ENCODE results near the gene CHMP4B. TPM values are rescaled to one million over a fixed set of nuclear protein-coding genes. Genes with fewer than 3 reads are reported as not detected.

The CHMP4B gene, protein sequence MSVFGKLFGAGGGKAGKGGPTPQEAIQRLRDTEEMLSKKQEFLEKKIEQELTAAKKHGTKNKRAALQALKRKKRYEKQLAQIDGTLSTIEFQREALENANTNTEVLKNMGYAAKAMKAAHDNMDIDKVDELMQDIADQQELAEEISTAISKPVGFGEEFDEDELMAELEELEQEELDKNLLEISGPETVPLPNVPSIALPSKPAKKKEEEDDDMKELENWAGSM
- polyA plus RNA-seq (2011; rRNA removed) (75.8 and 81.3 TPM in 2 replicates), polyA plus RNA-seq (2017; fragmentation: RNase III; extraction: RNeasy Plus Mini Kit Qiagen cat#74134 plus additional on column Dnase treatment) (104 to 108 TPM (median 107 TPM) in 3 replicates), polyA minus RNA-seq (2011; rRNA and poly(A)+ RNA removed) (19.8 and 25.1 TPM in 2 replicates)
- polyA plus RNA-seq (2012; cell fraction: cytosol; rRNA removed) = 88.5 and 97.4 TPM in 2 replicates
- 21.4 and 32.9 TPM in 2 replicates for polyA plus RNA-seq (2012; cell fraction: nucleus; rRNA removed)

DNA sequence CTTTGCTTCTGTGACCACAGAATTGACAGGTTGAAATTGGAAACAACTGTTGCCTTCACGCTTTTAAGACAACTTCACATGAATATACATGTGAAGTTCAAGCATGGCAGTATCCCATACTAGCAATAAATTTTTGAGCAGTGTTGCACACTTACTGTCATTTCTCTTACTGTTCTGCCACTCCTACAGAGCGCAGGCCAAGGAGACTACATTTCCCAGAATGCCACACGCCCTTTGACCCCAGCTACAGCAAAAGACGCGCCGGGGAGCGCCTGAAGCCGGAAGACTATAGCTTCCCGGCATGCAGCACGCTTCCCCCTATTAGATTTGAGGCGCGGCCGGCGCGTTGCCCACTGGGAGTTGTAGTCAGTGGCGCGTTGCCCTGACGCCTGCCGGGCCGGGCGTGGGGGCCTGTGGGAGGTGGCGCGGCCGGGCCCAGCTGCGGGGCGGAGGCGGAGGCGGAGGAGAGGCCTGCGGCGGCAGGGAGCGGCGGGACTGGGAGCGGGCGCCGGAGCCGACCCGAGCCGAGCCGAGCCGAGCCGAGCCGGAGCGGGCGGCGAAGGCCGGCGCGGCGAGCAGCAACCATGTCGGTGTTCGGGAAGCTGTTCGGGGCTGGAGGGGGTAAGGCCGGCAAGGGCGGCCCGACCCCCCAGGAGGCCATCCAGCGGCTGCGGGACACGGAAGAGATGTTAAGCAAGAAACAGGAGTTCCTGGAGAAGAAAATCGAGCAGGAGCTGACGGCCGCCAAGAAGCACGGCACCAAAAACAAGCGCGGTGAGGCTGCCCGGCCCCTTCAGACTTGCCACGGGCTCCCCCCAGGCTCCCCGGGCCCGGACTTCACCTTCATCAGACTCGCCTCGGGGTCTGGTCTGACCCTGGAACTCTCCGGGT, at the start of gene CHMP4B:
Gene CHMP4B (plus strand): TSS at position 464 of the 891 bp plus-strand sequence. CDS start 121 bp downstream, at position 585.
- no peaks in the 10 kb centered on the region for H3K9me3 ChIP-seq
- POLR2A ChIA-PET = interaction anchor here (0.6 to 3.5 kb wide), 6 partner anchors 9 to 321 kb away, joined by 4 to 14 read pairs (median 4); partner anchors contain the start of genes CBFA2T2, EIF2S2, RALY and ZNF341

More for the DNA sequence above, at the start of gene CHMP4B:
- TF ChIP-seq RCOR1 (IDR thresholded peaks at IDR 0.05; ENCODE audit: low read depth, low read length) = no peak
- TF ChIP-seq, protein P1, sequence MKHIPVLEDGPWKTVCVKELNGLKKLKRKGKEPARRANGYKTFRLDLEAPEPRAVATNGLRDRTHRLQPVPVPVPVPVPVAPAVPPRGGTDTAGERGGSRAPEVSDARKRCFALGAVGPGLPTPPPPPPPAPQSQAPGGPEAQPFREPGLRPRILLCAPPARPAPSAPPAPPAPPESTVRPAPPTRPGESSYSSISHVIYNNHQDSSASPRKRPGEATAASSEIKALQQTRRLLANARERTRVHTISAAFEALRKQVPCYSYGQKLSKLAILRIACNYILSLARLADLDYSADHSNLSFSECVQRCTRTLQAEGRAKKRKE (CRISPR knock-in tag; IDR thresholded peaks at IDR 0.05; ENCODE audit: low read depth) = no peak
- TF ChIP-seq FOSL2 (IDR thresholded peaks at IDR 0.05) = no peak
- peak; percentile 29; the same call in 1 of the 2 replicates for TF ChIP-seq FOSL2 (CRISPR knock-in tag; IDR thresholded peaks at IDR 0.05)
- TF ChIP-seq, protein P2, sequence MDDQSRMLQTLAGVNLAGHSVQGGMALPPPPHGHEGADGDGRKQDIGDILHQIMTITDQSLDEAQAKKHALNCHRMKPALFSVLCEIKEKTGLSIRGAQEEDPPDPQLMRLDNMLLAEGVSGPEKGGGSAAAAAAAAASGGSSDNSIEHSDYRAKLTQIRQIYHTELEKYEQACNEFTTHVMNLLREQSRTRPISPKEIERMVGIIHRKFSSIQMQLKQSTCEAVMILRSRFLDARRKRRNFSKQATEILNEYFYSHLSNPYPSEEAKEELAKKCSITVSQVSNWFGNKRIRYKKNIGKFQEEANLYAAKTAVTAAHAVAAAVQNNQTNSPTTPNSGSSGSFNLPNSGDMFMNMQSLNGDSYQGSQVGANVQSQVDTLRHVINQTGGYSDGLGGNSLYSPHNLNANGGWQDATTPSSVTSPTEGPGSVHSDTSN (IDR thresholded peaks at IDR 0.05) = 0 out of 2 replicates have a peak, but pooled peaks have one; percentile 51
- TF ChIP-seq, protein P3, sequence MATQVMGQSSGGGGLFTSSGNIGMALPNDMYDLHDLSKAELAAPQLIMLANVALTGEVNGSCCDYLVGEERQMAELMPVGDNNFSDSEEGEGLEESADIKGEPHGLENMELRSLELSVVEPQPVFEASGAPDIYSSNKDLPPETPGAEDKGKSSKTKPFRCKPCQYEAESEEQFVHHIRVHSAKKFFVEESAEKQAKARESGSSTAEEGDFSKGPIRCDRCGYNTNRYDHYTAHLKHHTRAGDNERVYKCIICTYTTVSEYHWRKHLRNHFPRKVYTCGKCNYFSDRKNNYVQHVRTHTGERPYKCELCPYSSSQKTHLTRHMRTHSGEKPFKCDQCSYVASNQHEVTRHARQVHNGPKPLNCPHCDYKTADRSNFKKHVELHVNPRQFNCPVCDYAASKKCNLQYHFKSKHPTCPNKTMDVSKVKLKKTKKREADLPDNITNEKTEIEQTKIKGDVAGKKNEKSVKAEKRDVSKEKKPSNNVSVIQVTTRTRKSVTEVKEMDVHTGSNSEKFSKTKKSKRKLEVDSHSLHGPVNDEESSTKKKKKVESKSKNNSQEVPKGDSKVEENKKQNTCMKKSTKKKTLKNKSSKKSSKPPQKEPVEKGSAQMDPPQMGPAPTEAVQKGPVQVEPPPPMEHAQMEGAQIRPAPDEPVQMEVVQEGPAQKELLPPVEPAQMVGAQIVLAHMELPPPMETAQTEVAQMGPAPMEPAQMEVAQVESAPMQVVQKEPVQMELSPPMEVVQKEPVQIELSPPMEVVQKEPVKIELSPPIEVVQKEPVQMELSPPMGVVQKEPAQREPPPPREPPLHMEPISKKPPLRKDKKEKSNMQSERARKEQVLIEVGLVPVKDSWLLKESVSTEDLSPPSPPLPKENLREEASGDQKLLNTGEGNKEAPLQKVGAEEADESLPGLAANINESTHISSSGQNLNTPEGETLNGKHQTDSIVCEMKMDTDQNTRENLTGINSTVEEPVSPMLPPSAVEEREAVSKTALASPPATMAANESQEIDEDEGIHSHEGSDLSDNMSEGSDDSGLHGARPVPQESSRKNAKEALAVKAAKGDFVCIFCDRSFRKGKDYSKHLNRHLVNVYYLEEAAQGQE (IDR thresholded peaks at IDR 0.05) = no peak
- TF ChIP-seq CEBPB (IDR thresholded peaks at IDR 0.05) = no peak
- TF ChIP-seq, protein P4, sequence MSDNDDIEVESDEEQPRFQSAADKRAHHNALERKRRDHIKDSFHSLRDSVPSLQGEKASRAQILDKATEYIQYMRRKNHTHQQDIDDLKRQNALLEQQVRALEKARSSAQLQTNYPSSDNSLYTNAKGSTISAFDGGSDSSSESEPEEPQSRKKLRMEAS (IDR thresholded peaks at IDR 0.05) = peak; percentile 74
- TF ChIP-seq CHD2 (IDR thresholded peaks at IDR 0.05; ENCODE audit: low read length, partially characterized antibody) = peak; percentile 42
- TF ChIP-seq PHF8 (IDR thresholded peaks at IDR 0.05; ENCODE audit: borderline replicate concordance, low read depth) = peak; percentile 77
- no peak for TF ChIP-seq RNF2 (IDR thresholded peaks at IDR 0.05; ENCODE audit: borderline replicate concordance, low read depth)
- TF ChIP-seq ZFP36 (IDR thresholded peaks at IDR 0.05; ENCODE audit: borderline replicate concordance, partially characterized antibody) = no peak
- peak; percentile 54 to 85; a peak in 4 of 5 replicates for TF ChIP-seq JUN (IDR thresholded peaks at IDR 0.05)
- peak; percentile 53 for TF ChIP-seq POLR2A (IDR thresholded peaks at IDR 0.05; ENCODE audit: low read length)
- no peak for TF ChIP-seq RARB (CRISPR knock-in tag; IDR thresholded peaks at IDR 0.05)
- TF ChIP-seq NFE2L2 (conservative IDR thresholded peaks at IDR 0.05; ENCODE audit: low read length) = no peak
- TF ChIP-seq, protein P5, sequence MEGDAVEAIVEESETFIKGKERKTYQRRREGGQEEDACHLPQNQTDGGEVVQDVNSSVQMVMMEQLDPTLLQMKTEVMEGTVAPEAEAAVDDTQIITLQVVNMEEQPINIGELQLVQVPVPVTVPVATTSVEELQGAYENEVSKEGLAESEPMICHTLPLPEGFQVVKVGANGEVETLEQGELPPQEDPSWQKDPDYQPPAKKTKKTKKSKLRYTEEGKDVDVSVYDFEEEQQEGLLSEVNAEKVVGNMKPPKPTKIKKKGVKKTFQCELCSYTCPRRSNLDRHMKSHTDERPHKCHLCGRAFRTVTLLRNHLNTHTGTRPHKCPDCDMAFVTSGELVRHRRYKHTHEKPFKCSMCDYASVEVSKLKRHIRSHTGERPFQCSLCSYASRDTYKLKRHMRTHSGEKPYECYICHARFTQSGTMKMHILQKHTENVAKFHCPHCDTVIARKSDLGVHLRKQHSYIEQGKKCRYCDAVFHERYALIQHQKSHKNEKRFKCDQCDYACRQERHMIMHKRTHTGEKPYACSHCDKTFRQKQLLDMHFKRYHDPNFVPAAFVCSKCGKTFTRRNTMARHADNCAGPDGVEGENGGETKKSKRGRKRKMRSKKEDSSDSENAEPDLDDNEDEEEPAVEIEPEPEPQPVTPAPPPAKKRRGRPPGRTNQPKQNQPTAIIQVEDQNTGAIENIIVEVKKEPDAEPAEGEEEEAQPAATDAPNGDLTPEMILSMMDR (IDR thresholded peaks at IDR 0.05) = no peak
- TF ChIP-seq CBX2 (IDR thresholded peaks at IDR 0.05; ENCODE audit: borderline replicate concordance, low read depth) = no peak
- FAIRE-seq (no peak), ATAC-seq (peak; percentile 96 to 98), DNase-seq (ENCODE audit: low read depth in 1 of 2, low spot score in 1 of 2) (peak; percentile 98)
- Histone ChIP-seq H3K4me3 (peak within 1 kb of the TSS; percentile 76), H3K27ac (peak within 1 kb of the TSS; percentile 88 to 94), H3K4me1 (peaks cover 23% of the 10 kb centered on the region), H3K4me2 (peak within 1 kb of the TSS; percentile 93)
- under 1% methylated on average over 28 of the region's 71 CpGs for WGBS (ENCODE audit: missing lambda C conversion rate)
- CTCF ChIA-PET = interaction anchor here (0.8 to 4.5 kb wide), 4 partner anchors 18 to 140 kb away, joined by 3 to 25 read pairs (median 5); partner anchors contain the start of gene ZNF341
